NCI-H187 treated with DMSO at 0.1 percent for 48 hours (cell line): ENCODE results near the gene RNF38.
"Not testable (repeated sequence)": the region's sequence is repeated elsewhere in the genome, so short reads cannot be mapped to it uniquely, and the experiment has no call there.

Experiments
- DNase-seq: peaks from one replicate; lab custom pipeline; 2025; lab: John Stamatoyannopoulos, UW

Gene RNF38

DNA sequence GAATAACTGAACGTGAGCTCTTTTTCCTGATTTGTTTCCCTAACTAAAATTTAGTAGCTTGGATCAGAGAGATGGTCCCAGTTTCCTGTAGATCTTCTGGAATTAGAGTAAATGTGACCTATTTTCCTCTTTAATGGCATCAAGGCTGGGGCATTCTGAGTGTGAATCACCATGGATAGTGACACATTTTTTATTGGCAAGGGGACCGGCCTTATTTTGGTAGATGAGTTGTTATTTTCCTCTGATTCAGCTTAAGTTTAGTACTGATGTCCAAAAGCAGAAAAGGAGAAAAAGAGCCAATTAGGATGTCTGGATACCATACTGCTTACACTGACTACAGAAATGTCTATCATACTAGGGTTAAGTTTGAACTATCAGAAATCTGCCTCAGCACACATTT, 68.1 kb downstream of the RNF38 start:
- no peak for DNase-seq

- DNase-seq = no peak
These were observed 71.2 kb downstream of the RNF38 start for GRCh38 chr9:36328798-36329411.

GRCh38 chr9:36325081-36325828, 74.8 kb downstream of the RNF38 start:
- DNase-seq = no peak

DNA sequence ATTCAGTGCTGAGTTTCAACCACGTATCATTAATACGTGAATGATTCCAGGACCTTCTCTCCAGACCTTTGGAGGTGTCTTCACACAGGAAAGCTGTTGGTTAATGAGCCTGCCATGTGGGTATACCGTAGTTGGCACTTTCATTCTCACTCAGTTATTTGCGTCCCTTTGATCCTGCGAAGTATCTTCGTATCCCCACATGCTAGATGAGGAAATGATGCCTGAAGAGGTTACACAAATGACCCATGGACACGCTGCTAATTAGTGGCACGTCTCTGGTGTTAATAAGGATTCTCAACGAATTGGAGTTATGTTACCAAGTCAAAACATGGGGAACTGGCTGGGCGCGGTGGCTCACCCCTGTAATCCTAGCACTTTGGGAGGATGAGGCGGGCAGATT, 76.1 kb downstream of the RNF38 start:
- no peak for DNase-seq

DNA sequence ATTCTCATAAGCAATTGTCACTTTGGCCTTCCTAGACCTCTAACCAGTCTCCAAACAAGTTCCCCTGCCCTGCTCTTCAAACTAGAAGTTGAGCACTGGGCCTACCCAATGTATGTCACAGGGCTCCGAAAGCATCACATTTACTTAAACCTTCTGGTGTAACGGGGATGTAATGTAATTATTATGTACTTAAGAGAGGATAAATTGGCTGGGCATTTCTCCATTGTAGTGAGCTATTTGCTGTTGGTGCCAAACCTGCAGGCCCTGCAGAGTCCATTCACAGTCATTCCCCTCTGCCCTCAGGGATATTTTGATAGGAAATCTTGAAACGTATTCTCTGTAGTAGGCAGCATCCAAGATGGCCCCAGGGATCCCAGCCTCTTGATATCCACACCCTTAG, 77.6 kb downstream of the RNF38 start:
- no peak for DNase-seq

DNA sequence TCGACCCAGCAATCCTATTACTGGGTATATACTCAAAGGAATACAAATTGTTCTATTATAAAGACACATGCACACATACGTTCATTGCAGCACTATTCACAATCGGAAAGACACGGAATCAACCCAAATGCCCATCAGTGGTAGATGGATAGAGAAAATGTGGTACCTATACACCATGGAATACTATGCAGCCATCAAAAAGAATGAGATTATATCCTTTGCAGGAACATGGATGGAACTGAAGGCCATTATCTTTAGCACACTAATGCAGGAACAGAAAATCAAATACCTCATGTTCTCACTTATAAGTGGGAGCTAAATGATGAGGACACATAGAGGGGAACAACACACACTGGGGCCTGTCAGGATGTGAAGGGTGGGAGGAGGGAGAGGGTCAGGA, 78.2 kb downstream of the RNF38 start:
- not testable (repeated sequence) for DNase-seq

DNA sequence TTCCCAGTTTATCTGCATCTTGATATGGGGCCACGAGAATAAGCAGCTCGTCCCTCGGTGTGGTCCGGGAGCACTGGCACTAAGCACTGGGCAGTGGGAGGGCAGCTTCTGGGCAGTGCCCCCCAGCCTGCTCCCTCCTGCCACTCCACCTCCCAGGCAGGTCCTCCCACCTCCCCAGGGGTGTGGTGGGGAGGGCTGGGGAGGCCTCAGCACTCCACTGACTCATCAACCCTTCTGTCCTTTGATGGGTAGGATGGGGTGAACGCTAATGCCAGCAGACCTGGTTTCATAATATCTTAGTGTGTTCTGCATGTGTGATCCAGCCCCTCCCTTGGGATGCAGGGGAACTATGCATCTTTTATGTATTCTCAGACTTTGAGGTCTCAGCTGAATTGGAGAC, 79.6 kb downstream of the RNF38 start:
- DNase-seq = no peak

GRCh38 chr9:36319806-36320205, 80.3 kb downstream of the RNF38 start:
- DNase-seq = no peak

GRCh38 chr9:36319183-36319582, 80.9 kb downstream of the RNF38 start:
- DNase-seq = no peak

GRCh38 chr9:36318212-36318802, 81.8 kb downstream of the RNF38 start:
- no peak for DNase-seq

DNA sequence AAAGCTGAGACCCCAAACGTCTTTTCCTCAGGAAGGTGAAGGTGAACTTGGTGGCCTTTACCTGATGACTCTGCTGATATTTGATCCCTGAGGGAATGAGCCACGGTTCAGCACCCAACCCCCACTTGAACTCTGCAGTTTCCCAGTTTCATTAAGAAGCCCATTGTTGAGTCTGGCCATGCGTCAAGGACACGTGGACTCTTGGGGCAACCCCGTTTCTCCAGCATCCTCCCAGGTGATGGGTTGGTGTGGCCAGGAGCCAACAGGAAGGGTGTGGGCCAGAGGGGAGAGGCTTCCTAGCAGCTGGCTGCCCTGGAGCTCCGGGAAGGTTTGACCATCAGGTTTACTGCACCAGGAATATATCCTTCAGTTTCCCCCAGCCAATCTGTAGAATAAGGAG, 82.3 kb downstream of the RNF38 start:
- DNase-seq = no peak

- no peak for DNase-seq
These were observed 83.3 kb downstream of the RNF38 start for GRCh38 chr9:36316611-36317317.

DNA sequence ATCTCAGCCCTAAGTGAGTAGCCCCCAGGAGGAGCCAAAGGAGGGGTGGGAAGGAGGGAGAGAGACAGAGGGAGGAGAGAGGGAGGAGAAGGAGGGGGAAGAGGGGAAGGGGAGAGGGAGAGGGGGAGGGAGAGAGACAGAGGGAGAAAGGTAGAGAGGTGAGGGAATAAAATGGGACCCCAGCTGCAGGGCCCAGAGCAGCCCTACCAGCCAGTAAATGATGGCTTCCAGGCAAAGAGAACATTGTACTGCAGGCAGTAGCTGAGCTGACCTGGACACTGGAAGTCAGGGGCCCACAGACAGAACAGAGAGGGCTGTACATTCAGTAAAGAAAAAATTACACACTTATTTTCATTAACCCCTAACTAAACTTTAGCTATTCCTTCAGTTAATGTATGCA, 84.0 kb downstream of the RNF38 start:
- no peak for DNase-seq

GRCh38 chr9:36315283-36315682, 84.8 kb downstream of the RNF38 start:
- DNase-seq = no peak

GRCh38 chr9:36314740-36315139, 85.3 kb downstream of the RNF38 start:
- DNase-seq = no peak

DNA sequence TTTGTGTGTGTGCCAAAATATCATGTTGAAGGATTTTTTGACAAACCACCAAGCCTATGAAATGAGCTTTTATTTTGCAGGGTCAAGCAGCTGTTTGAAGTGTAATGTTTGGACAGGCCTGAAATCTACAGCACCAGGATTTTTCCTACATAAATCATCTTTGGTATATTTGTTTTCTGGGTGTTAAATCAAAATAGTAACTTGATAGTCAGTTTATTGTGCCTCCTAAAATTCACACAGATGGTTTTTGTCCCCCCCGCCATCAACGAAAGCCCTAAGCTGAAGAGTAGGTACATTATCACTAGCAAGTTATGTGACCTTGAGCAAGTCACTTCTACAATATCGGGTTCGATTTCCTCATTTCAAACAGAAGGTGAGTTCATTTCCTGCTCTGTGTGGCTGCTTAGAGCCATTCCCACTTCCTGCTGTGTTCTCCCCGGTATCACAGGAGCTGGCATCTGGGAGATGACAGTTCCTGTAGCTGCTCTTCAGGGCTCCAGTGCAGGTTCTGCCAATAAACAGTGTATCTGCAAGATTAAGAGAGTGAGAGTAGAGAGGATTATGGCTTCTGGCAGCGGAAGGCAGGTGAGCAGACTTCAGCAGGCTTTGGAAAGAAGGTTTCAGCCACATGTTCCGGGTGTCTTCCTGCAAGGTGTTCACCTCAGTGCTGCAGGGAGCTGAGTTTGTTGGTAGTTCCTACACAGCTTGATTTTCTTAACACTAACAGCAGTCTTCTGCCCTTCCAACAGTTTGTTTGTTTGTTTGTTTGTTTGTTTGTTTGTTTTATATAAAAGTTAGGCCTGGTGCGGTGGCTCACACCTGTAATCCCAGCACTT, 93.4 kb downstream of the RNF38 start:
- DNase-seq = no peak

GRCh38 chr9:36304366-36304765, 95.7 kb downstream of the RNF38 start:
- not testable (repeated sequence) for DNase-seq

DNA sequence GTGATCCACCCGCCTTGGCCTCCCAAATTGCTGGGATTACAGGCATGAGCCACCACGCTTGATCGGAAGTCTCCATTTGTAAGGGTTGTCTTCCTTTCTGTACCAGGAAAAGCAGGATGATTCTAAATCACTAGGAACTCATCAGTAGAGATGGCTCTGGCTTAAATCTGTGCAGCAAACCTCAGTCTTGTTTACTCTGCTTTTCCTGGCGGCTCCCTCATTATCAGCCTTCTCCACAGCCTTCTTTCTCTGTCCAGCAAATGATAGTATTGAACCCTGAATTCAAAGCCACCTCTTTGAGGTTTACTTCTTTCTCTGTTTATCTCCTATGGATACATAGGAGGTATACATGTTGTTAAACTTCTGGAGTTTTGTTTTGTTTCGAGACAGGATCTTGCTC, 98.8 kb downstream of the RNF38 start:
- no peak for DNase-seq

DNA sequence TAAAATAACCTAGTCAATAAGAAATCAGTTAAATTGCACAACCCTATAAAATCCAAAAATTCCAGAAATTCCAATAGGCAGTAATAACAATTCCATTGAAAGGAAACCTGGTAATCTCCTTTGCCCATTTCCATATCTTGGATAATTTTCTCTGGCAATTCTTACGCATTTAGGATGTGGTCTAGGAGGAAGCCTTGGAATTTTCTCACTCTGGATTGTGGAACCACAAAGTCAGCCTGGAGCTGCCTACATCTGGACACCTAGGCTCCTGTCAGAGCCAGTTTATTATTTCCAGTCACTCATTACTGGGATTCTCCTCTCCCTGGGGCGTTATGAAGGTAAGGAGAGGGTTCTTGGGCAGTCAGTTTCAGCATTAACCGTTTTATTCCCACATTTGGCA, 101.5 kb downstream of the RNF38 start:
- DNase-seq = no peak

DNA sequence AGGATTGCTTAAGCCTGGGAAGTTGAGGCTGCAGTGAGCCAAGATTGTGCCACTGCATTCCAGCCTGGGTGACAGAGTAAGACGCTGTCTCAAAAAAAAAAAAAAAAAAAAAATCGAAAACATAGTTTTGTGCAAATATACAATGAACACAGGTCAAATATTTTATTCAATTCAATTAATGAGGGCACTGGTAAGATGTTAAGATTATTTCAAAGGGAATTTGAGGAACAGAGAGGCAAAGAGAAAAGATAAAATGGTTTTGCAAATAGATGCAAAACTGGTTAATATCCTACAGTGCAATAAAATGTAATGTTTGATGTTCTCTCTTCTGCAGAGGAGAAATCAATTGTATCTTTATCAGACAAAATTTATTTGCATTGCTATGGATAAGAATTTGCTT, 102.3 kb downstream of the RNF38 start:
- no peak for DNase-seq

DNA sequence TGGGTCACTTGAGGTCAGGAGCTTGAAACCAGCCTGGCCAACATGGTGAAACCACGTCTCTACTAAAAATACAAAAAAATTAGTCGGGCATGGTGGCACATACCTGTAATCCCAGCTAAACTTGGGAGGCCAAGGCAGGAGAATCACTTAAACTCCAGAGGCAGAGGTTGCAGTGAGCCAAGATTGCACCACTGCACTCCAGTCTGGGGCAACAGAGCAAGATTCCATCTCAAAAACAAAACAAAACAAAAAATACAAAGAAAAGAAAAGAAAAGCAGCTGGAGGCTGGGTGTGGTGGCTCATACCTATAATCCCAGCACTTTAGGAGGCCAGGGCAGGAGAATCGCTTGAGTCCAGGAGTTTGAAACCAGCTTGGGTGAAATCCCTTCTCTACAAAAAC, 105.1 kb downstream of the RNF38 start:
- not testable (repeated sequence) for DNase-seq

GRCh38 chr9:36293918-36294317, 106.2 kb downstream of the RNF38 start:
- no peak for DNase-seq
